ENCODE data around the gene STK32C.

DNA sequence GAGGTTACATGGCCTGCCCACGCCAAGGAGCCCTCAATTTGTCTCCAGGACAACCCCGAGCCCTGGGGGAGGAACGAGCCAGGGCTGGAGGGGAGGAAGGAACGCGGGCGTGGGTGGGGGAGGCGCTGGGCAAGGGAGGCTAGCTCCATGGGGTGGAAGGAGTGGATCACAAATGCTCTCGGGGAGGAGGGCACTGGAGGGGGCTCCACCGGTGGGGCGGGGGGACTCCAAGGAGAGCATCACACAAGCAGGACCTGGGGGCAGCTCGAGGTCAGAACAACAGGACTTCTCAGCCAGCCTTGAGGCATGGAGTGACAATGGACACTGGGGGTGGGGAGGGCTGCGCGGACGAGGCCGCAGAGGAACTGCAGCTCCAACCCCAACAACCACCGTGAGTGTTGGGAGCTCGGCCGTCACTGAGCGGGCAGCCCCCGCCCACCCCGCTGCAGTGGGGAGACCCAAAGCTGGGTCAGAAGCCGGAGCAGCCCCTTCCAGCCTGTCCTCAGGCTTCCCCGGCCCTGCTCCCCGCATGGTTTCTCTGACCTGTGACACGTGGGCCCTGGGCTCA lies 41.1 kb downstream of the STK32C start:
- TF ChIP-seq POLR2A (IDR thresholded peaks at IDR 0.05) = no peak
- TF ChIP-seq, protein P1, sequence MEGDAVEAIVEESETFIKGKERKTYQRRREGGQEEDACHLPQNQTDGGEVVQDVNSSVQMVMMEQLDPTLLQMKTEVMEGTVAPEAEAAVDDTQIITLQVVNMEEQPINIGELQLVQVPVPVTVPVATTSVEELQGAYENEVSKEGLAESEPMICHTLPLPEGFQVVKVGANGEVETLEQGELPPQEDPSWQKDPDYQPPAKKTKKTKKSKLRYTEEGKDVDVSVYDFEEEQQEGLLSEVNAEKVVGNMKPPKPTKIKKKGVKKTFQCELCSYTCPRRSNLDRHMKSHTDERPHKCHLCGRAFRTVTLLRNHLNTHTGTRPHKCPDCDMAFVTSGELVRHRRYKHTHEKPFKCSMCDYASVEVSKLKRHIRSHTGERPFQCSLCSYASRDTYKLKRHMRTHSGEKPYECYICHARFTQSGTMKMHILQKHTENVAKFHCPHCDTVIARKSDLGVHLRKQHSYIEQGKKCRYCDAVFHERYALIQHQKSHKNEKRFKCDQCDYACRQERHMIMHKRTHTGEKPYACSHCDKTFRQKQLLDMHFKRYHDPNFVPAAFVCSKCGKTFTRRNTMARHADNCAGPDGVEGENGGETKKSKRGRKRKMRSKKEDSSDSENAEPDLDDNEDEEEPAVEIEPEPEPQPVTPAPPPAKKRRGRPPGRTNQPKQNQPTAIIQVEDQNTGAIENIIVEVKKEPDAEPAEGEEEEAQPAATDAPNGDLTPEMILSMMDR (IDR thresholded peaks at IDR 0.05) = no peak
